HepG2 (cell line): ENCODE results near the gene HDGFL2. TPM values are rescaled to one million over a fixed set of nuclear protein-coding genes. Genes with fewer than 3 reads are reported as not detected.

Experiments
- ATM ChIP-seq: fragments of 450-650 bp; IDR thresholded peaks from 2 replicates; pipeline ENCODE4 v1.7.1; 2017; ENCODE audit warnings: mild to moderate bottlenecking, borderline replicate concordance
- HNF1A ChIP-seq, 2 experiments: sonication (generic) in 1 of 2; formaldehyde crosslinking in 1 of 2; IDR thresholded peaks; 2 replicates each; pipeline versions ENCODE4 v1.4.0 to v1.6.1; 2016 to 2020; ENCODE audit warnings: borderline replicate concordance in 1 of 2, low read depth in 1 of 2, mild to moderate bottlenecking in 1 of 2, missing genetic modification reagents in 1 of 2
- HOMEZ ChIP-seq: IDR thresholded peaks from 2 replicates; pipeline ENCODE4 v1.6.1; 2016; ENCODE audit warnings: low read depth
- PAWR ChIP-seq: sonication (generic); formaldehyde crosslinking; IDR thresholded peaks from 2 replicates; pipeline ENCODE4 v1.4.0; 2020; ENCODE audit warnings: missing genetic modification reagents, mild to moderate bottlenecking, borderline replicate concordance
- SALL1 ChIP-seq: sonication (generic); formaldehyde crosslinking; IDR thresholded peaks from 2 replicates; pipeline ENCODE4 v1.8.0; 2022; ENCODE audit warnings: mild to moderate bottlenecking, missing genetic modification reagents
- SCMH1 ChIP-seq: sonication (generic); formaldehyde crosslinking; IDR thresholded peaks from 2 replicates; pipeline ENCODE4 v1.9.0; 2021; ENCODE audit warnings: missing genetic modification reagents, mild to moderate bottlenecking, borderline replicate concordance
- ZBTB40 ChIP-seq, 2 experiments: fragments of 450-650 bp in 1 of 2; sonication (generic) in 1 of 2; formaldehyde crosslinking in 1 of 2; IDR thresholded peaks; 2 replicates each; pipeline versions ENCODE4 v1.6.1 to v1.8.0; 2016 to 2022; ENCODE audit warnings: antibody characterized with exemption in 1 of 2, mild to moderate bottlenecking in 1 of 2, missing genetic modification reagents in 1 of 2
- ZBTB49 ChIP-seq: sonication (generic); formaldehyde crosslinking; IDR thresholded peaks from 2 replicates; pipeline ENCODE4 v1.4.0; 2020; ENCODE audit warnings: missing genetic modification reagents, borderline replicate concordance
- ZFX ChIP-seq: sonication (generic); formaldehyde crosslinking; IDR thresholded peaks from 2 replicates; pipeline ENCODE4 v1.4.0; 2020; ENCODE audit warnings: mild to moderate bottlenecking, low read depth, missing genetic modification reagents, moderate library complexity
- polyA plus RNA-seq, 8 experiments: library from polyadenylated mRNA; depleted of rRNA in 3 of 8; stranded (reverse) in 7 of 8; unstranded in 1 of 8; fragments of >200 nt; fragmentation: Illumina TruSeq in 4 of 8; extraction: Trizol in 4 of 8; gene quantifications; 2 replicates each; pipeline versions ENCODE4 v1.2.1 to v1.2.3, GENCODE V29; 2011 to 2016; ENCODE audit warnings: low read depth in 4 of 8, missing spikeins in 1 of 8, mixed read lengths in 1 of 8; ENCODE audit not compliant: insufficient read depth in 1 of 8
- total RNA-seq, 5 experiments: library from RNA; depleted of rRNA; stranded (reverse); fragments of >200 nt; fragmentation: Illumina TruSeq; extraction: Trizol; gene quantifications; 2 replicates each; pipeline ENCODE4 v1.2.3, GENCODE V29; 2016; ENCODE audit warnings: low read depth in 1 of 5

HDGFL2 gene
- total and polyA plus RNA-seq, 2 of the 13 experiments (the other 11 are each of a cell fraction or from before 2014, with no cell fraction given), result 20.0 to 51.1 TPM

- no peak for TF ChIP-seq ZBTB49
- TF ChIP-seq SALL1 (CRISPR knock-in tag), result peak; percentile 25; the same call in 1 of the 2 replicates
- no peak for TF ChIP-seq HNF1A (IDR thresholded peaks at IDR 0.05; ENCODE audit: low read depth)
- TF ChIP-seq HNF1A (CRISPR knock-in tag; IDR thresholded peaks at IDR 0.05; ENCODE audit: borderline replicate concordance), result no peak
- TF ChIP-seq ATM, result no peak
- TF ChIP-seq ZFX, result 0 out of 2 replicates have a peak, but pooled peaks have one; percentile 1
- no peak for TF ChIP-seq SCMH1 (CRISPR knock-in tag)
- no peak for TF ChIP-seq HOMEZ
- TF ChIP-seq PAWR (CRISPR knock-in tag), result no peak
- TF ChIP-seq ZBTB40 (IDR thresholded peaks at IDR 0.05), result no peak
- peak; percentile 57; the same call in 1 of the 2 replicates for TF ChIP-seq ZBTB40 (CRISPR knock-in tag; IDR thresholded peaks at IDR 0.05)
Measured at GRCh38 chr19:4541114-4541805, 69.2 kb downstream of the HDGFL2 start (continued).
